GM19035 (cell line): ENCODE data around the gene SLC7A1.

Experiments used
- ATAC-seq: cut with Tn5 transposase; IDR thresholded peaks from one replicate; pipeline ENCODE4 v1.9.1; 2021; ENCODE audit not compliant: unreplicated experiment

Gene SLC7A1

DNA sequence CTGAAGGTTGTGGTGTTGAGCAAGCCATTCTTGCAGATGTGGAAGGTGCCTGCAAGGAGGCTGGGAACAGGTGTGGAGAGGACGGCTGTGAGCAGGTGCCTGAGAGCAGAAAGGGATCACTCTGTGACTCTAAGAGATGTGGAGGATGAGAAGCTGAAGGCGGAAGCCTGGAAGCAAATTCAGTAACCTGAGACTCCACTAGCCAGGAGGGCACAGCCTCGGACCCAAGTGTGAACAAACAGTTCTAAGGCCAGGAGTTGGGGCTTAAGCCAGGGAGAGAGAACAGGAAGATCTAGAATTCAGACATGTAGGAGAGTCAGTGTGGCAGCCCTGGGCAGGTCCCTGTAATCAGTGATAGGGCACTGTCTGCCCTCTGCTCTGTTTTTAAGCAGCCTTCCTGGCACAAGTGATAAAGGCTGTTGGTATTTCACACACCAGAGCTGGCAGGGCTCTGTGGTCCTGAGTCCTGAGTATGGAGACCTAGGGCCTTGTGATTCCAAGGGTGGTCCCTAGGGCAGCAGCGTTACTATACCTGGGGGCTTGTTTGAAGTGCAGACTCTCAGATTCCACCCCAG is 131.3 kb downstream of the SLC7A1 start:
- no peak for ATAC-seq

DNA sequence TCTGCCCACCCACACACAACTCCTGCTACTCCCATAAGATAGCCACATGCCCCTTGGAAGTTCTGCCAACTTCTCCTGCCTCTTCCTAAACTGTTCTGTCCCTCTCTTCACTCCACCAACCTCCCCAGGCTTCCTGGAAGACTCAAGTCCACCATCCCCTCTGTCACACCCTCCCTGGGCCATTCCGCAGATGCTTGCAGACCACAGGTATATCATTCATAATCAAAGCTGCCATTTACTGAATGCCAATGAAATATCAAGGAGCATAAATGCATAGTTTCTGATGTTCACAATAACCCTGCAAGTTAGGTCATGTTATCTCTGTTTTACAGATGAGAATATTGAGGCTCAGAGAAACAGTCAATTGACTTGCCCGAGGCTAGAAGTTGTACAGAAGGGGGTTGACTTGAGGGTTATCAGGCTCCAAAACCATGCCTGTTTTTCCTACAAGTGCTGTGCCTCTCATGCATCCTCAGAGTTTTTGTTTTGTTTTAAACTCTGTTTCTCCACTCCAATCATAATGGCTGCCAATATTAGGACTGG is 135.6 kb downstream of the SLC7A1 start:
- ATAC-seq, result no peak
